Pons (tissue), 1 donor: ENCODE results near the gene CCDC136.

Experiments
- DNase-seq: peaks from one replicate; pipeline ENCODE4 v3.0.0-alpha.2; 2016; ENCODE audit warnings: low spot score

The CCDC136 gene

GRCh38 chr7:128805225-128805624 lies 13.5 kb downstream of the CCDC136 start:
- no peak for DNase-seq

DNA sequence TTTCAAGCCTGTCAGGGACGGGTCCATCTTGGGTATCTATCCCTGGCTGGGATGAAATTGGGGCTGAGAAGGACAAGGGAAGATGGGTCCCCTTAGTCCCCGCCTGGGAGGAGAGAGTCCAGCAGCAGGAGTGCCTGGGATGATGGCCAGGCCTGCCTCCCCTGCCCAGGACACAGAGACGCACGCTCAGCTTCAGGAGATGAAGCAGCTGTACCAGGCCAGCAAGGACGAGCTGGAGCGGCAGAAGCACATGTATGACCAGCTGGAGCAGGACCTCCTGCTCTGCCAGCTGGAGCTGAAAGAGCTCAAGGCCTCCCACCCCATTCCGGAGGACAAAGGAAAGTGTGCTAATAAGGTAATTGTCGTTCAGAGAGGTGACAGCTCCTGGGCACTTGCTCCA lies 15.4 kb downstream of the CCDC136 start:
- DNase-seq, result no peak

DNA sequence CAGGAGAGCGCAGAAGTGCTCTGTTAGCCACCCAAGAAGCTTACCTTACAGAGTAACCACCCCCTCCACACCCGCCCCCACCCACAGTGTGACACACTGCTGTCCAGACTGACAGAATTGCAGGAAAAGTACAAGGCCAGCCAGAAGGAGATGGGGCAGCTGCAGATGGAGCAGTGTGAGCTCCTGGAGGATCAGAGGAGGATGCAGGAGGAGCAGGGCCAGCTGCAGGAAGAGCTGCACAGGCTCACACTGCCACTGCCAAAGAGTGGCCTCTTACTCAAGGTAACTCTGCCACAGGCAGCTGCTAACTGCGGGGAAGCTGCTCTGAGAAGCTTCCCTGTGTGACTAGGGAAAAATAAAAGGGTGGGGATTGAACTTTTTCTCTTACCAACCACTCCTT lies 17.6 kb downstream of the CCDC136 start:
- DNase-seq, result no peak

GRCh38 chr7:128810473-128810872 lies 18.7 kb downstream of the CCDC136 start:
- DNase-seq, result no peak

- no peak for DNase-seq
Measured at GRCh38 chr7:128810997-128811396, 19.2 kb downstream of the CCDC136 start.

DNA sequence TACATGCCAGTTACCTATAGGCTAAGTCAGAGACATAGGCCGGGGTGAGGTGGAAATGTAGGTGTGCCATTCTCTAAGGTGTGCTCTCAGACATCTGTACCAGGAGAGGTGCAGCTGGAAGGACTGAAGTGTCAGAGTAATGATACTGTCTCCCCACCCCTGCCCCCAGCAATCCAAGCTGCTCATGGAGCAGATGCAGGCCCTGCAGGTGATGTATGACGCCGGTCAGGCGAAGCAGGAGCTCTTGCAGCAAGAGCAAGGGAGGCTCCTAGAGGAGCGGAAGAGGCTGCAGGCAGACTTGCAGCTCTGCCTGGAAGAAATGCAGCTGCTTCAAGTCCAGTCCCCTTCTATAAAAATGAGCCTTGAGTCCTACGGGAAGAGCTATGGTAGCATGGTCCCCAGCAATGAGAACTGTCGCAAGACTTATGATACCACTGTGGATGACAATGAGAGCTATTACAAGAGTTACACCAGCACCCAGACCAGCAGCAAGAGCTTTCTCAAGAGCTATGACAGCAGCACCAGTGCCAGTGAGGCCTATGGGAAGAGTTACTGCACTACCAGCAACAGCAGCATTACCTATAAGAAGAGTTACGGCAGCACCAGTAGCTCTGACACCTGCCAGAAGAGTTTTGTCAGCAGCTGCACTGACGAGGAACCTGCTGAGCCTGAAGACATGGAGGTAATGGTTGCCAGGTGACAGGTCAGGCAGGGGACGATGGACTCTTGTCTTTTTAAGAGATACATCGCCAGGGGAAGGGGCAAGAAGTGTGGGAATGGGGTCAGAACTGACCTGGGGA lies 20.1 kb downstream of the CCDC136 start:
- DNase-seq, result no peak

- no peak for DNase-seq
Measured at GRCh38 chr7:128812514-128813168, 20.9 kb downstream of the CCDC136 start.

GRCh38 chr7:128814499-128814898 lies 22.7 kb downstream of the CCDC136 start:
- DNase-seq, result peak; percentile 79

- DNase-seq, result peak; percentile 40
Measured at GRCh38 chr7:128815289-128815942, 23.6 kb downstream of the CCDC136 start.

DNA sequence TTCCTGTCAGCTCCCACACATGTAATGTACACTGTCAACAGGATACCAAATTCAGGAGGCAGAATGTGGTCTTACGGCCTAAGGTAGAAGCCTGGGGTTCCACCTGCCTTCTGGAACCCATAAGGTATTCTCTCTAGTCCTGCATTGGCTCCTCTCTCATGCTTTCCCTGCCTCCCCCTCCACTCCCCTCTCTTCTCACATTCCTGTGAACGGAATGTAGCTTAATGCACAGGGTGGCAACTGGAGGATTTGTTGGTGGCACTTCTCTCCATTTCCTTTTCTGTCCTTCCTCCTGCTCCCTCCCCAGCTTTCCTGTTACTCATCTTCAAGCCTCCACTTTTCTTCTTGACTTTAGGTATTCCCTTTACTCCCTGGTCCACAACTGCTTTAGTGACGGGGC lies 26.9 kb downstream of the CCDC136 start:
- no peak for DNase-seq

DNA sequence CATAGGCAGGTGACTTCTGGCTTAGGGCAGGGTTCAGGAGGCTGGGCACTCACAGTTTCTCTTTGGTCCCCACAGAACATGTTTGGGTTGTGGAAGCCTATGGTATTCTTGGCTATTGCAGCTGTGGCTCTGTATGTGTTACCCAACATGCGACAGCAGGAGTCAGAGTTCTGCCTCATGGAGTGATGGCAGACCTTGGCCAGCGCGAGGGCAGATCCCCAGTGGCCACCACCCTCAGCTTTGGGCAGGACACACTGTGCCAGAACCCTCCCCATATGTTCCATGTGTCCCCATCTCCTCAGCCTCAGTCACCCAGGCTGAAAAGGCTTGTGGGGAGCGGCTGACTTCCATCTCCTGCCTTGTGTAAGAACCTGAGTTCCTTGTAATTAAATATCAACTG lies 30.0 kb downstream of the CCDC136 start:
- no peak for DNase-seq

DNA sequence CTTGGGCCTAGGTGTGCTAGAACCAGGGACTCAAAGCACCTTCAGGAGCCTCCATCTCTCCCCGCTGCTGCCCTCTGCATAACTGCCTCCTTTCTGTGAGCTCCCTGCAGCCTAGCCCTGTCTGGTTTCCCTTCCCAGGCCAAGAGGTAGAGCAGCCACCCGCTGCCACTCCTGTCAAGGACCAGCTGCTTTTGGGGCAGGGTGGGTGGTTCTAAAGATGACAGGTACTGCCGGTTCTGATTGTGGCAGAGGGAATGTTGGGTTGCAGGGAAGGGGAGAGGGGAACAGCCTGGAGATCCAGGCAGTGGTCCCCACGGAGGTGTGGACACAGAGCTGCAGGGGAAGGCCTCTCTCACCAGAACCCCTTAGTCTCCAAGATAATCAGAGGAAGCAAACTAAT lies 34.7 kb downstream of the CCDC136 start:
- DNase-seq, result no peak

- no peak for DNase-seq
Measured at GRCh38 chr7:128826916-128827247, 35.1 kb downstream of the CCDC136 start.

- DNase-seq, result no peak
Measured at GRCh38 chr7:128827248-128827958, 35.6 kb downstream of the CCDC136 start.

GRCh38 chr7:128827971-128828711 lies 36.4 kb downstream of the CCDC136 start:
- DNase-seq, result no peak

DNA sequence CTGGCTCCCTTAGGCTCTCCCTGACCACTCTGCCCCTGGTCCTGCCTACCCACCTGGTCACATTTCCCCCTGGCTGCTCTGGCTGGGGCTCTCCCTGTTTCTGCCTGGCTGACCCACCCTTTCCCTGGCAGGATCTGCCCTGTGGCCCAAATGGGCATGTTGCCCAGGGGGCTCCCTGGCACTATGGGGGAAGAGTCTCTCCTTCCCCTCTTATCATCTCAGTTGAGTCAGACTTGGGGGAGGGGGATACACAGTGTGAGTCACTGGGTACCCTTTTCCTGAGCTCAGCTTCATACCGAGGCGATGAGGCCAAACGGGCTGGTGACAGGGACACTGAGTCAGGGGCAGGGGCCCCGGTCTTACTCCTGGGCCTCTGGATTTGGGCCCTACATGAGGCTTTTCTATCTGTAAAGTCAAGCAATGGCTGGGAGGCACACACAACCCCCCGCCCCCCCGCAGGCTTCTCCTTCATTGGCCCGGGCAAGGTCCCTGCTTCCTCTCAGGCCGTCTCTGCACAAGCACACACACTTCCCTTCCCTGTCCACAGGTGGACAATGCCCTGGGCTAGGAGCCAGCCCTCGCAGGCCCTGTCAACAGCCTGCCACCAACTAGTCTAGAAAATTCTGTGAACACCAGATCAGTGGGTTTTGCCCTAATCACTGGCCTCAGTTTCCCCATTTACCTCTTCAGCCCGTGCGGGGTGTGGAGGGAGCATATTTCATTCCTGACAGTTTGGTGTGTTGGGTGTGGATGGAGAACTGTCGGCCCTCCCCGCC lies 37.8 kb downstream of the CCDC136 start:
- no peak for DNase-seq

- no peak for DNase-seq
Measured at GRCh38 chr7:128830231-128831177, 38.7 kb downstream of the CCDC136 start, which contains the start of gene FLNC. Gene FLNC, plus strand, starts transcription at chr7:128830406. Its CDS starts 232 bp downstream, at chr7:128830638.

GRCh38 chr7:128831178-128831993 lies 39.6 kb downstream of the CCDC136 start:
- no peak for DNase-seq
